HG03565 (cell line): ENCODE data around the gene ATP5F1E.

ENCODE experiments used
- ATAC-seq: cut with Tn5 transposase; IDR thresholded peaks from one replicate; pipeline ENCODE4 v1.9.1; 2021; ENCODE audit warnings: mild to moderate bottlenecking, moderate library complexity; ENCODE audit not compliant: unreplicated experiment

Gene ATP5F1E

GRCh38 chr20:59032023-59032712, at the start of gene ATP5F1E:
Gene ATP5F1E (minus strand): TSS chr20:59032335. CDS start chr20:59032251, 84 bp downstream.
- peak; percentile 81 for ATAC-seq

DNA sequence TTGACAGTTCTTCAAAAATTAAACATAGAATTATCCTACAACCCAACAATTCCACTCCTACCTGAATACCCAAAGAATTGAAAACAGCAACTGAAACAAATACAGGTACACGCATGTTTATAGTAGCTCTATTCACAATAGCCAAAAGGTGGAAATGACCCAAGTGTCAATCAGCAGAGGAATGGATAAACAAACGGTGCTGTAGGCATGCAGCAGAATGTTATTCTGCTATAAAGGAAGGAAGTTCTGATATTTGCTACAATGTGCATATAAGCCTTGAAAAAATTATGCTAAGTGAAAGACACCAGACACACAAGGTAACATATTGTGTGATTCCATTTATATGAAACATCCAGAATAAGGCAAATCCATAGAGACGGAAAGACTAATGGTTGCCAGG, 48.9 kb upstream of the ATP5F1E start:
- ATAC-seq = no peak

DNA sequence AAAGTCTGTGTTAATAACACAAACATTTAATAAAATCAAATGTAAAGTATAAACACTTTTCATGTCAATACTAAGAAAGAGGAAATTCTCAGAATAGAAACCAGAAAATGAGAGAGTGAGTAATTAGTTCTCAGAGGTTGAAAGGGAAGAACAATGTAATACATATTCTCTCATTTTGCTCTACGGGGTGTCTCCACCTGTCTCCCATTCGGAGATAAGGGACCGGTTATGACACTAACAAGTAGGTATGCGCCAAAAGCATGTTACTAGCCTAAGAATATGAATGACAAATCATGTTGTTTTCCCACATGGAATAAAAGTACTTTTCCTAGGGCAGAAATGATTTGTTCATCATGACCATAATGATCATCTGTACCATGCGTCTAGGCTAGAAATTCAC, 46.1 kb upstream of the ATP5F1E start:
- no peak for ATAC-seq

- no peak for ATAC-seq
Observed at GRCh38 chr20:59077705-59078104, 45.6 kb upstream of the ATP5F1E start.

GRCh38 chr20:59075934-59076508, 43.9 kb upstream of the ATP5F1E start:
- no peak for ATAC-seq

DNA sequence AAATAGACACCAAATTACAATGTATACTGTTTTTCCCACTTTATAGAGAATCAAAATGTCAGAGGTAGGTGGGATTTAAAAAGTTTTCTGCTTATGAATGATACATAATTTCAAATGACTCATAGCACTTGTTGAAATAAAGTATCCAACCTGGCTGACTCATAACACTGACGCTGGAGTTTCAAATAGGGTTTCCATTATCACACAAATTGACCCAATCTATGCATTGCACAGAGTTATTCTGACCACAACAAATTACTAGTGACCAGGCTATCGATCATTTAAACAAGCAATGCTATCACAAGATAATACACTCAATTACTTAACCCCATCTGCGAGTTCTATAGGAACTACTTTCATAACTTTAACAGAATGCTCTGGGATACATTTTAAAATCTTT, 42.3 kb upstream of the ATP5F1E start:
- no peak for ATAC-seq

DNA sequence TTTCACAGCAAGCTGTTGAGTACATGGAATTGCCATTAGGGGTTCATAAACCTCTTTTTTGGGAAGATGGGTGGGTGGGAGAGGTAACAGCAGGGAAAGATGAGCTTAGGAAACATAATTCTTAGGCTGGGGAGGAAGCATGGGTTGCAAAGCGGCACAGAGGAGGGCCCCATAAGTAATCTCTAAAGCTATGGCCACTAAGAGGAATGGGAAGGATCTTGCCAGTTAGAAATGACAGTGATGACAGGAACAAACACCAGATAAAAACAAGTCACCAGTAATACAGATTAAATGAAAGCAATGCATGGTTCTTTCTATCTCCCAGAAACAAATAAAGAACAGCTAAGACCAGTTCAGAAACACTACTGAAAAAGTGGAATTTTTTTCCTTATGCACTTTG, 41.4 kb upstream of the ATP5F1E start:
- ATAC-seq = no peak

GRCh38 chr20:59071216-59071615, 39.1 kb upstream of the ATP5F1E start:
- no peak for ATAC-seq

DNA sequence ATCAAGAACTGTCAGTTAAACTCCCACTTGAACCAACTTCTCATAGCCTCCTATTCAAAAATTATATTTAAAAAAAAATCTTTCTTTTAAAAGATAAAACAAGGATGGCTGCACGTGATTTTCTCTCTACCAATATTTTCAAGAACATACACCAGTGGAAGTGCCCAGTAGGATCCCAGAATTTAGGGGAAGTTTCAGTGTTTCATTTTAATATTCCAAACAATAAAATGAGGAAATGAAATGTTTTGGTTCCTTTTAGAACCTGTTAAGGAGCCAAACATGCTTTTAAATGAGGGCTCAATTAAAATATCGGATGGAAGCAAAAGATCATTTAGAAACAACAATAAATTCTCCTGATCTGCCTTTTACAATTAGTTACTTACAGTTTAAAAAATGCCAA, 36.9 kb upstream of the ATP5F1E start:
- ATAC-seq = no peak

DNA sequence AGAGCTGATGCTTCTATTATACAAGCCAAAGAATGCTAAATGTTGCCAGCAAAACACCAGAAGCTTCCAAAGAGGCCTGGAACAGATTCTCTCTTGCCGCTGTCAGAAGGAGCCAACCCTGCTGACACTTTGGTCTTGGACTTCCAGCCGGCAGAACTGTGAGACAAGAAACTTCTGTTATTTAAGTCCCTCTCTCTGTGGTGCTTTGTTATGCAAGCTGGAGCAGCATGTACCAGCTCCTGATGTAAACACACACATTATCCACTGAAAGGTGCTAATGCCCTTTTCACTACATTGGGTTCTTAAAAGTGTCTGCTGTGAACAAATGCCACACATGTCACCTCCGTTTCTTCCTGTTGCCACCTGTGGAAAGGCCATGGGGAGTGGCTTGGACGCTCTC, 36.4 kb upstream of the ATP5F1E start:
- no peak for ATAC-seq

DNA sequence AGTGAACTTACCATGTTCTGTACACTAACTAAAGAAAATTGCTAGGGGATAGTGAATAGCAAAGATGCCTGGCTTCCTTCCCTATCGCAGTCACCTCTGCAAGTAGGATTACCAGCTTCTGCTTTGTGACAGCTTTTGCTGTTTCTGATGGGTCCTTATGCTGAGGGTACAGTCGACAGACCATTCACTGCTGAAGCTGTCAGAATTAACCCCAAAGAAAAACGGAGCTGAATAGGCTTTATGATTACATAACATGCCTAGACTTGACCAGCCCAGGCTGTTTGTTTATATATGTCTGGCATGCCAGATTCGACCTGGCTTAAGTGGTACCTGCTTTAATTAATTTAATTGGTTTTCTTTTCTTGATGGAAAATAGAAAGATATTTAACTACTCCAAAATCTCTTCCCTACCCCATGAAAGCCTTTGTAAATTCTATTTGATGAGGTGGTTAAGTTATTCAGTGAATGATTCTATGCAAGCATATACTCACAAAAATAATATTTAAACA, 32.1 kb upstream of the ATP5F1E start:
- no peak for ATAC-seq

DNA sequence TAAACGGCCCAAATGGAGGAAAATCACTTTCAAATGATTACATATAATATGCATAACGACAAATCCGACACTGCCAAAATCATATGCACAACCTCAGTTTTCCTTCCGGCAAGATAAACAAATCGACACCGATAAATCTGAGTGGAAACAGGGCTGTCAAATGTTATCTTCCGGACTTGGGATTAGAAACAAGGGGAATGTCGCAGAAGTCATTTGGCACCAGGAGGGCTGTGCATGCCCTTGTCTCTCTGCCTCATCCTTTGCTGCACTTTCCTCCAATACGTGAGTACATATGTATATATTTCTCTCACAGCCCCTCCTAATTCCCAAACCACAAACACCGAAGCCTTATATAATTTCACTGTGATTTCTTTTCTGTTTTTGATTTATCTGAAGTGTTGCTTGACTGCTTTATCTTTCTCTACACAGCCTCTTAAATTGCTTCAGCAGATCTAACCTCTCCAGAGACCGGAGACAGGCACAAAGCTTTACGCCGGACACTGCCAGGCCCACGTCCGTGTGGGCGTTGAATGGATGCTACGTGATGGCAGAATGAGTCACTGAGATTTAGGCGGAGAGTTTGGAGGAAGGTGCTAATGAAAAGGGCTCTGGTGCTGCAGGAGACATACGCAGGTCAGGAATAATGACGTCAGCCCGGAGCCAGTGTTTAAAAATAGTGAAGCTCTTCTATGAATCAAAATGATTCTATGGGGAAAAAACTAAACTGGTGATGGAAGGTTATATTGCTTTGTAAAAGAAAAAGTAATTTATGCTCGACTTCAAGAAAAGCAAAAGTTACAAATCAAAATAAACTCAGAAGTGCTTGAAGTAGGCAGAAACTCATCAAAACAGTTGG, 31.5 kb upstream of the ATP5F1E start:
- ATAC-seq = no peak

GRCh38 chr20:59062081-59062480, 29.9 kb upstream of the ATP5F1E start:
- no peak for ATAC-seq

GRCh38 chr20:59055302-59055701, 23.2 kb upstream of the ATP5F1E start:
- no peak for ATAC-seq

DNA sequence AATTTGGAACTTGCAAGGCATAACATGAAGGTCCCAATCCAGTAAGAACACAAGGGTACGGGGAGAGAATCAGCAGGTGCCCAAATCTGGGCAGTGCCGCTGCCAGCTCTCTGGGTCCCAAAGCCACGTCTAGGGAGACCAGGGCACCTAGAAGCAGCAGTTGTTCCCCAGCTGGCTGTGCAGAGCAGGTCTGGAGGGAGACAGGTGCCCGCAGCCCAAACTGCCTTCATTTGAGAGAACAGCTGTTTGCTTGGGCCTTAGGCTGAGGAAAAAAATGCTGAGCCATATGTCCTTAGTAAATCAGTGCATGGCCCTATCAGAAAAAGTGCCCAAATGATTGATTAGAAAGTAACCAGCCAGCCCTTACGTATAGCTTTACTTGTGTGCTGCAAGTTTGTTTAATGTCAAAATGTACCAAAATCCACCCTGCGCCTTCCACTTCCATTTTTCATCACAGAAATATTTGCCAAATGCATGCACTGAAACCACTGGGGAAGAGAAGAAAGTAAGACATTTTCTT, 19.6 kb upstream of the ATP5F1E start:
- no peak for ATAC-seq

GRCh38 chr20:59050437-59050836, 18.3 kb upstream of the ATP5F1E start:
- no peak for ATAC-seq

DNA sequence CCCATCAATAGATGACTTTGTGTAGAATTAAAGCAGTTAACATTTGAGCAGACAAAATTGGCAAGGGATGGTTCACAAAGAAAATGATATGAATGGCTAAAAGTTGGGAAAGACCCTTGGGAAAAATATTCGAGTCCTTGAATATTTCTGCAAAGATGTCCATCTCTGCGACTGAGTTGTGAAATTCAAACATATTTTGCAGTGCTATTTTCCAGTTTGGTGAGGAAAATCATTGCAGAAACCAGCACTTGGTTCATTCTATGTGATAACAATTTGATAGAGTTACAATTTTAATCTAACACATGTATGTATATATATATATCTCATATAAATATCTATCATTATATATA, 16.5 kb upstream of the ATP5F1E start:
- no peak for ATAC-seq

DNA sequence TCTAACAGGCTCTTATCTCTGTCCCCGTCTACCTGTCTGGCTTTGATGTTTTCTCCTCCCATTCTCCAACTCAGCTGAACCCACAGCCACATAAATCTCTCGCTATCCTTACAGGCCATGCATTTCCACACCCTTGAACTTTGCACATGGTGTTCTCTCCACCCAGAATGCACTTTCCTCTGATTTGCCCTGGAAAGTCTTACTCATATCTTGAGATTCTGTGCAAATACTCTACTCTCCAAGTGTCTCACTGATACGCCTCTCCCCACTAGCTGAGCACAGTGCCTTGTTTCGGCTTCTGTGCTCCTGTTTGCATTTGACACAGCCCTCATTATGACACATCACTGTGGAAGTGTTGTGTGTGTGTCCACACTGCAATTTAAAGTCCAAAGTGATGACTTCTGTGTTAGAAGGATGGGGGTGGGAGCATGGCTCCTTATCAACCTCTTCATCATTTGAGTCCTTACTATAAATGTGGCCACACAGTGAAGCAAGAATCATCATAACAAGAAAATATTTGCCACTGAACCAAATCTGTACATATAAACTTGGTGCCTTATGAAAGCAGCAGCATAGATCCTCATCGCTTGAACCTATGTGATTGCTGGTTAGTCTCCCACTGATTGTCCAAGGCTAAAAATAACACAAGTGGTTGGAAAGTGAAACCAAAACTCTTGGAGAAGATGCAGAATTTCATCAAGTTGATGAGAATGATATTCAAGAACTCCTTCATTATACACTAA, 16.0 kb upstream of the ATP5F1E start:
- ATAC-seq = no peak

DNA sequence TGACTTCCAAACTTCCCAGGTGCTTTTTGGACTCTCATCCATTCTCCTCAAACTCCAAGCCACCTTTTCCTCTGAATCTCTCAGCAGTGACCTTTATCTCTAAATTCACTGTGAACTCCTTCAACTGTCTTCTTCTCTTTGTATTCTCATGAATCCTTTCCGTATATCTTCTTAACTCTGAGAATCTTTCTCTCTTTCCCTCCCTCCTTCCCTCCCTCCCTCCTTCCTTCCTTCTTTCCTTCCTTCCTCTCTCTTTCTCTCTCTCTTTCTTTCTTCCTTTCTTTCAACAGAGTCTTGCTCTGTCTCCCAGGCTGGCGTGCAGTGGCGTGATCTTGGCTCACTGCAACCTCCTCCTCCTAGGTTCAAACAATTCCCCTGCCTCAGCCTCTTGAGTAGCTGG, 14.7 kb upstream of the ATP5F1E start:
- no peak for ATAC-seq

- no peak for ATAC-seq
Observed at GRCh38 chr20:59044796-59045195, 12.7 kb upstream of the ATP5F1E start.

DNA sequence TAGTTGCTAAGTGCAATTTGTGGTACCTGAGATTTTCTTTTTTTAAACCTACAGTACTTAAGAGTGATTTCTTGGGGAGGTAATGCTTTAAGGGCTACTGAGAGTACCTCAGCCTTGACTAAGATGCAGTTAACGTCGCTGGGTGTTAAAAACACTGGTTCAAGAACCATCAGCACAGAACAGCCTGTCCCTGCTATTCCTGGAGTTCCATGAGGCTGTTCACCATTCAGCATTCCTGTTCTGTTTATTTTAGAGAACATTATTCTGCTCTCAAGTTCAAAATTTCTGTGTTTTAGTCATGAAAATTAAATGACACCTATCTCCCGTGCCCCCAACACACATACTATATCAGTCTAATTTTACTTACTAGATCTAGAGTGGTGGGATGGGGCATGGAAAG, 12.2 kb upstream of the ATP5F1E start:
- ATAC-seq = no peak
